Measurements from ENCODE around the gene ATP8B4. TPM values are rescaled to one million over a fixed set of nuclear protein-coding genes. Genes with fewer than 3 reads are reported as not detected.

ATP8B4 gene
- polyA plus RNA-seq, 3 donors: 2.3 to 3.6 (median 2.6) TPM

- no peak for DNase-seq
These were observed 301.9 kb downstream of the ATP8B4 start for GRCh38 chr15:49817100-49817499.

GRCh38 chr15:49815950-49816349, 303.1 kb downstream of the ATP8B4 start:
- no peak for DNase-seq

GRCh38 chr15:49815526-49815925, 303.5 kb downstream of the ATP8B4 start:
- DNase-seq: no peak

- no peak for DNase-seq
These were observed 304.3 kb downstream of the ATP8B4 start for GRCh38 chr15:49814709-49815108.

GRCh38 chr15:49813625-49814024, 305.4 kb downstream of the ATP8B4 start:
- DNase-seq: no peak

GRCh38 chr15:49810720-49811119, 308.3 kb downstream of the ATP8B4 start:
- DNase-seq: no peak

GRCh38 chr15:49809894-49810609, 309.0 kb downstream of the ATP8B4 start:
- no peak for DNase-seq

- DNase-seq: no peak
These were observed 310.7 kb downstream of the ATP8B4 start for GRCh38 chr15:49808341-49808740.

Other genes starting within 250 kb of the ATP8B4 start
- gene SLC27A2, start 63.0 kb upstream of the ATP8B4 start, polyA plus RNA-seq (ENCODE audit: insufficient read length in 3 of 3): 10 to 100 TPM; 46.9 to 71.1 (median 60.4) TPM
- gene HDC, start 146.5 kb upstream of the ATP8B4 start, polyA plus RNA-seq (ENCODE audit: insufficient read length in 3 of 3): 1 to 10 TPM in 1 of 3 donors, under 1 TPM in 2; 0.58 to 1.4 (median 0.71) TPM
- gene GABPB1, start 236.0 kb upstream of the ATP8B4 start, polyA plus RNA-seq (ENCODE audit: insufficient read length in 3 of 3): 10 to 100 TPM; 29.9 to 31.6 (median 29.9) TPM